Neural cell (in vitro differentiated cells): ENCODE results near the gene GPR26. TPM values are rescaled to one million over a fixed set of nuclear protein-coding genes. Genes with fewer than 3 reads are reported as not detected.

Experiments used
- H2AFZ ChIP-seq: fragments of 200-600, 300-800 bp; sonication (generic), shearing (Covaris generic); 2 replicates; pipeline ENCODE4 v1.6.0; 2014; ENCODE audit warnings: low read depth, mild to moderate bottlenecking, antibody characterized with exemption, low read length, moderate library complexity
- H3F3A ChIP-seq: fragments of 200-600 bp; shearing (Covaris generic); 2 replicates; pipeline ENCODE4 v1.6.1; 2016; ENCODE audit warnings: mild to moderate bottlenecking, moderate library complexity, mixed read lengths, antibody characterized with exemption, low read length; ENCODE audit not compliant: insufficient read depth, poor library complexity, severe bottlenecking
- H3K27ac ChIP-seq: fragments of 200-600, 300-800 bp; sonication (generic), shearing (Covaris generic); 2 replicates; pipeline ENCODE4 v1.5.1; 2014; ENCODE audit warnings: mild to moderate bottlenecking, low read length, moderate library complexity
- H3K27me3 ChIP-seq: fragments of 300-800, 200-600 bp; sonication (generic), shearing (Covaris generic); 2 replicates; pipeline ENCODE4 v1.6.0; 2014; ENCODE audit warnings: mild to moderate bottlenecking, low read depth, low read length, moderate library complexity; ENCODE audit not compliant: insufficient read depth
- H3K36me3 ChIP-seq: fragments of 300-800, 200-600 bp; sonication (generic), shearing (Covaris generic); 2 replicates; pipeline ENCODE4 v1.5.1; 2014; ENCODE audit warnings: mild to moderate bottlenecking, antibody characterized with exemption, low read length, moderate library complexity; ENCODE audit not compliant: insufficient read depth
- H3K4me2 ChIP-seq: fragments of 300-800, 200-600 bp; sonication (generic), shearing (Covaris generic); 2 replicates; pipeline ENCODE4 v1.6.0; 2014; ENCODE audit warnings: mild to moderate bottlenecking, low read length
- H3K4me3 ChIP-seq: fragments of 300-800, 200-600 bp; sonication (generic), shearing (Covaris generic); 2 replicates; pipeline ENCODE4 v1.5.1; 2014; ENCODE audit warnings: mild to moderate bottlenecking, low read length, moderate library complexity
- H3K79me2 ChIP-seq: fragments of 200-600 bp; shearing (Covaris generic); replicated peaks from 2 replicates; pipeline ENCODE4 v1.6.0; 2014; ENCODE audit warnings: mild to moderate bottlenecking, low read length, moderate library complexity; ENCODE audit not compliant: insufficient read depth
- H3K9ac ChIP-seq: fragments of 300-800, 200-600 bp; sonication (generic), shearing (Covaris generic); 2 replicates; pipeline ENCODE4 v1.6.1; 2016; ENCODE audit warnings: mild to moderate bottlenecking, low read length, mixed read lengths
- H3K9me2 ChIP-seq: fragments of 200-600 bp; shearing (Covaris generic); 2 replicates; pipeline ENCODE4 v1.6.1; 2016; ENCODE audit warnings: mild to moderate bottlenecking, low read length, mixed read lengths; ENCODE audit not compliant: insufficient read depth
- H3K9me3 ChIP-seq: fragments of 200-600, 300-800 bp; sonication (generic), shearing (Covaris generic); 2 replicates; pipeline ENCODE4 v1.6.1; 2016; ENCODE audit warnings: mild to moderate bottlenecking, mixed run types, low read length, moderate library complexity, mixed read lengths
- H4K20me1 ChIP-seq: fragments of 200-600 bp; shearing (Covaris generic); 2 replicates; pipeline ENCODE4 v1.6.1; 2016; ENCODE audit warnings: mild to moderate bottlenecking, mixed run types; ENCODE audit not compliant: insufficient read depth
- CTCF ChIP-seq: fragments of 450-650 bp; IDR thresholded peaks from 2 replicates; pipeline ENCODE4 v1.5.1; 2014; ENCODE audit warnings: antibody characterized with exemption, mild to moderate bottlenecking, moderate library complexity; ENCODE audit not compliant: poor library complexity, severe bottlenecking
- EP300 ChIP-seq: fragments of 450-650 bp; conservative IDR thresholded peaks from 2 replicates; pipeline ENCODE4 v1.6.1; 2014; ENCODE audit warnings: antibody characterized with exemption, mild to moderate bottlenecking, moderate library complexity; ENCODE audit not compliant: poor library complexity, severe bottlenecking
- EZH2 ChIP-seq: fragments of 200-600, 300-800 bp; shearing (Covaris generic), sonication (generic); IDR thresholded peaks from 2 replicates; pipeline ENCODE4 v1.6.1; 2014; ENCODE audit warnings: antibody characterized with exemption, low read length, borderline replicate concordance, mild to moderate bottlenecking; ENCODE audit not compliant: insufficient read depth, poor library complexity, severe bottlenecking
- MXI1 ChIP-seq: fragments of 450-650 bp; conservative IDR thresholded peaks from 2 replicates; pipeline ENCODE4 v1.6.1; 2014; ENCODE audit warnings: antibody characterized with exemption, mild to moderate bottlenecking; ENCODE audit not compliant: poor library complexity, severe bottlenecking
- POLR2AphosphoS5 ChIP-seq: IDR thresholded peaks from 2 replicates; pipeline ENCODE4 v1.6.1; 2012
- RAD21 ChIP-seq: fragments of 450-650 bp; conservative IDR thresholded peaks from 2 replicates; pipeline ENCODE4 v1.6.1; 2014; ENCODE audit warnings: antibody characterized with exemption, mild to moderate bottlenecking, moderate library complexity
- SMC3 ChIP-seq: fragments of 450-650 bp; conservative IDR thresholded peaks from 2 replicates; pipeline ENCODE4 v1.6.1; 2014; ENCODE audit warnings: antibody characterized with exemption, mild to moderate bottlenecking, moderate library complexity; ENCODE audit not compliant: poor library complexity
- TAF1 ChIP-seq: IDR thresholded peaks from 2 replicates; pipeline ENCODE4 v1.6.1; 2012; ENCODE audit warnings: low read depth
- polyA plus RNA-seq: library from polyadenylated mRNA; depleted of rRNA; stranded (reverse); fragments of >200 nt; gene quantifications from 2 replicates; pipeline ENCODE4 v1.2.3, GENCODE V29; 2014
- TF ChIP-seq, protein P1 (sequence below): IDR thresholded peaks from 2 replicates; pipeline ENCODE4 v1.6.1; 2012; ENCODE audit warnings: borderline replicate concordance

GPR26 gene
- polyA plus RNA-seq, 1 donor from 2014 or later, result 8.1 TPM

DNA sequence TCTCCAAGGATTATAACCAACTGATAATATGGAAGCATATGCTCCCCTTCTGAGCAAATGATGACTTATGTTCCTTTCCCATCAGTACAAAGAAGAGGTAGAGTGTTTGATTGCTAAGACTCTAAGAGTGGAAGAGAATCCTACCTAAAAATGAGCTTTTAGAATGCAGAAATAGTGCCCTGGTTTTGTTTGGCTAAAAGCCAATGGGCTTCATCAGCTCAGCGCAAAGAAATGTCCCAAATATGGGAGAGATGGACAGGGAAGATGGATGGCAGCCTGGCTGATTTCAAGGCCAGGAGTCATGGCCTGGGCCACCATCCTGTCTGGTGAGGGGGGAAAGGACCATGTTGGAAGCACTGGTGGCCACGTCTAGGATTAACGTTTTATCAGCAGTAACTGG lies 60.2 kb downstream of the GPR26 start:
- no peak overlapping the region for H3K9ac ChIP-seq
- no peaks in the 10 kb centered on the region for H3K27me3 ChIP-seq
- H3K9me3 ChIP-seq, result no peaks in the 10 kb centered on the region
- H3K27ac ChIP-seq, result no peak overlapping the region
- H3K79me2 ChIP-seq, result no peaks in the 10 kb centered on the region
- H2AFZ ChIP-seq, result no peak overlapping the region
- no peak overlapping the region for H3K4me3 ChIP-seq
- H3F3A ChIP-seq, result no peaks in the 10 kb centered on the region
- H3K9me2 ChIP-seq, result no peaks in the 10 kb centered on the region
- no peaks in the 10 kb centered on the region for H4K20me1 ChIP-seq
- no peak overlapping the region for H3K4me2 ChIP-seq
- TF ChIP-seq SMC3 (no peak), RAD21 (no peak), TAF1 (no peak), POLR2AphosphoS5 (no peak), MXI1 (no peak), CTCF (no peak), EZH2 (no peak), EP300 (no peak)
- TF ChIP-seq, protein P1, sequence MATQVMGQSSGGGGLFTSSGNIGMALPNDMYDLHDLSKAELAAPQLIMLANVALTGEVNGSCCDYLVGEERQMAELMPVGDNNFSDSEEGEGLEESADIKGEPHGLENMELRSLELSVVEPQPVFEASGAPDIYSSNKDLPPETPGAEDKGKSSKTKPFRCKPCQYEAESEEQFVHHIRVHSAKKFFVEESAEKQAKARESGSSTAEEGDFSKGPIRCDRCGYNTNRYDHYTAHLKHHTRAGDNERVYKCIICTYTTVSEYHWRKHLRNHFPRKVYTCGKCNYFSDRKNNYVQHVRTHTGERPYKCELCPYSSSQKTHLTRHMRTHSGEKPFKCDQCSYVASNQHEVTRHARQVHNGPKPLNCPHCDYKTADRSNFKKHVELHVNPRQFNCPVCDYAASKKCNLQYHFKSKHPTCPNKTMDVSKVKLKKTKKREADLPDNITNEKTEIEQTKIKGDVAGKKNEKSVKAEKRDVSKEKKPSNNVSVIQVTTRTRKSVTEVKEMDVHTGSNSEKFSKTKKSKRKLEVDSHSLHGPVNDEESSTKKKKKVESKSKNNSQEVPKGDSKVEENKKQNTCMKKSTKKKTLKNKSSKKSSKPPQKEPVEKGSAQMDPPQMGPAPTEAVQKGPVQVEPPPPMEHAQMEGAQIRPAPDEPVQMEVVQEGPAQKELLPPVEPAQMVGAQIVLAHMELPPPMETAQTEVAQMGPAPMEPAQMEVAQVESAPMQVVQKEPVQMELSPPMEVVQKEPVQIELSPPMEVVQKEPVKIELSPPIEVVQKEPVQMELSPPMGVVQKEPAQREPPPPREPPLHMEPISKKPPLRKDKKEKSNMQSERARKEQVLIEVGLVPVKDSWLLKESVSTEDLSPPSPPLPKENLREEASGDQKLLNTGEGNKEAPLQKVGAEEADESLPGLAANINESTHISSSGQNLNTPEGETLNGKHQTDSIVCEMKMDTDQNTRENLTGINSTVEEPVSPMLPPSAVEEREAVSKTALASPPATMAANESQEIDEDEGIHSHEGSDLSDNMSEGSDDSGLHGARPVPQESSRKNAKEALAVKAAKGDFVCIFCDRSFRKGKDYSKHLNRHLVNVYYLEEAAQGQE, result no peak
- no peaks in the 10 kb centered on the region for H3K36me3 ChIP-seq

DNA sequence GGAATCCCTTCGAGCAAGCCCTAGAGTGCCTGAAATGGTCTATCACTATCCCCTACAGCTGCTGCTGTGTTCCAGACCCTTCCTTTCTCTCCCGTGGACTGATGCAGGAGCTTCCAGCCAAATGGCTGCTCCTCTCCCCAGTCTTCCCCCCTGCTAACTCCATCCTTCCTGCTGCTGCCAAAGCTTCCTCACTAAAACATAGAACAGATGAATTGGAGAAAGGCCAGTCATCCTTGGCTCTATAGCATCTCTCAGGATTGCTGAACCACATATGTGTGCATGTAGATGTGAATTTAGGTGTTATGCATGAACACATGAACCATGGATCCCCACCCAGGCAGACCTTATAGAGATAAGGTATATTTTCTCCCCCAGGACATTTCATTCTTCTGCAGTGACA lies 60.7 kb downstream of the GPR26 start:
- Histone ChIP-seq H3K9me3 (no peaks in the 10 kb centered on the region), H3K36me3 (no peaks in the 10 kb centered on the region), H4K20me1 (no peaks in the 10 kb centered on the region), H3K79me2 (no peaks in the 10 kb centered on the region), H3K9ac (no peak overlapping the region), H3K4me3 (no peak overlapping the region), H3K4me2 (no peak overlapping the region), H3K27me3 (no peaks in the 10 kb centered on the region), H2AFZ (no peak overlapping the region), H3K27ac (no peak overlapping the region), H3K9me2 (no peaks in the 10 kb centered on the region), H3F3A (no peaks in the 10 kb centered on the region)
- TF ChIP-seq CTCF, result no peak
- TF ChIP-seq, protein P1, result no peak
- no peak for TF ChIP-seq TAF1
- TF ChIP-seq EZH2, result no peak
- no peak for TF ChIP-seq POLR2AphosphoS5
- TF ChIP-seq SMC3, result no peak
- TF ChIP-seq EP300, result no peak
